Right lobe of liver (tissue), 6 donors: ENCODE data around the gene FKBP5. TPM values are rescaled to one million over a fixed set of nuclear protein-coding genes. Genes with fewer than 3 reads are reported as not detected.

ENCODE experiments used
- ATAC-seq, 4 donors: fragments of 200-7000 bp; cut with Tn5 transposase; one replicate each; pipeline ENCODE4 v1.9.1; 2020; ENCODE audit warnings: mild to moderate bottlenecking in 4 of 4, moderate library complexity in 4 of 4
- DNase-seq, 3 donors: peaks; one replicate each; pipeline ENCODE4 v3.0.0-alpha.2; 2020
- H3K27ac ChIP-seq, 3 donors: fragments of 200-600 bp; one replicate each; pipeline ENCODE4 v1.8.0; 2022
- H3K27me3 ChIP-seq, 2 donors: fragments of 200-600 bp; one replicate each; pipeline ENCODE4 v1.8.0; 2022
- H3K36me3 ChIP-seq, 4 donors: fragments of 200-600 bp; sonication (generic) in 1 of 4; one replicate each; pipeline versions ENCODE4 v1.5.1 to v1.8.0; 2017 to 2022; ENCODE audit warnings: control low read depth in 1 of 4
- H3K4me1 ChIP-seq, 4 donors: fragments of 200-600 bp; sonication (generic) in 1 of 4; one replicate each; pipeline versions ENCODE4 v1.5.1 to v1.8.0; 2017 to 2022; ENCODE audit warnings: control low read depth in 1 of 4
- H3K4me3 ChIP-seq, 3 donors: fragments of 200-600 bp; one replicate each; pipeline ENCODE4 v1.8.0; 2022
- H3K9me3 ChIP-seq, 4 donors: fragments of 200-600 bp; sonication (generic) in 1 of 4; one replicate each; pipeline versions ENCODE4 v1.5.1 to v1.8.0; 2017 to 2022; ENCODE audit warnings: control low read depth in 1 of 4
- CTCF ChIP-seq, 4 donors: fragments of 200-600 bp in 3 of 4; fragments of 450-650 bp in 1 of 4; IDR thresholded peaks; one replicate each; pipeline versions ENCODE4 v1.5.1 to v1.8.0; 2016 to 2022; ENCODE audit warnings: antibody characterized with exemption in 4 of 4, mild to moderate bottlenecking in 2 of 4
- POLR2A ChIP-seq: fragments of 450-650 bp; IDR thresholded peaks from one replicate; pipeline ENCODE4 v1.6.1; 2017; ENCODE audit warnings: antibody characterized with exemption, mild to moderate bottlenecking
- WGBS: methylation state at CpG from one replicate; pipeline ENCODE4 v1.1.6; 2018; ENCODE audit warnings: low coverage, low lambda C conversion rate; ENCODE audit not compliant: insufficient coverage; ENCODE audit errors: missing lambda C conversion rate; 5-methylcytosine and 5-hydroxymethylcytosine counted together
- intact Hi-C, 2 donors: fragments of 100-400 bp; cut with DNase I; formaldehyde crosslinking; loops; one replicate each; pipeline versions ENCODE4 v1.11.2 to v1.14.1; 2022
- total RNA-seq, 6 experiments: library from RNA; depleted of rRNA in 2 of 6; stranded (reverse); fragments of >200 nt in 2 of 6; fragmentation: NEBNext Ultra II Directional in 3 of 6; extraction: Animal tissue kit (Norgen Biotek cat#: 25700) in 3 of 6; gene quantifications; one replicate each; pipeline versions ENCODE4 v1.1.0 to v1.2.4, GENCODE V29; 2016 to 2023
- donor health status: DM: no; HTN: yes; CAD: no.
- donor health status: DM: no; HTN: no; CAD: no.
- donor health status: DM: no; HTN: no; CAD: no.
- donor health status: DM: no; HTN: yes; CAD: no.
- donor health status: DM: no; HTN: yes; CAD: no.

The FKBP5 gene
- total RNA-seq, 6 experiments from 2014 or later, result 36.1 to 387 (median 111) TPM

GRCh38 chr6:35550437-35550836 is 138.3 kb downstream of the FKBP5 start:
- Histone ChIP-seq H3K4me1 (no peaks in the 10 kb centered on the region), H3K4me3 (no peak overlapping the region), H3K9me3 (no peaks in the 10 kb centered on the region), H3K36me3 (no peaks in the 10 kb centered on the region), H3K27me3 (no peaks in the 10 kb centered on the region), H3K27ac (no peak overlapping the region)
- ATAC-seq (no peak), DNase-seq (no peak)
- intact Hi-C loops, result no loop called here
- TF ChIP-seq CTCF (IDR thresholded peaks at IDR 0.05) (no peak), POLR2A (no peak)
- 27% methylated on average over 1 of the region's 1 CpG for WGBS

- 55% methylated on average over 6 of the region's 6 CpGs for WGBS
- no peaks in the 10 kb centered on the region for H3K27me3 ChIP-seq
Observed at GRCh38 chr6:35547676-35548075, 141.0 kb downstream of the FKBP5 start.

GRCh38 chr6:35544769-35545361 is 143.8 kb downstream of the FKBP5 start:
- TF ChIP-seq CTCF (IDR thresholded peaks at IDR 0.05) (no peak), POLR2A (no peak)
- peak in 1 of 3 donors; percentile 35 for DNase-seq
- Histone ChIP-seq H3K27ac (no peak overlapping the region), H3K4me3 (no peak overlapping the region), H3K36me3 (no peaks in the 10 kb centered on the region), H3K27me3 (no peaks in the 10 kb centered on the region), H3K4me1 (no peaks in the 10 kb centered on the region), H3K9me3 (no peaks in the 10 kb centered on the region)
- ATAC-seq, result no peak
- intact Hi-C loops, result no loop called here
- 33% methylated on average over 9 of the region's 13 CpGs for WGBS

More at GRCh38 chr6:35547676-35548075, 141.0 kb downstream of the FKBP5 start:
- DNase-seq (no peak), ATAC-seq (no peak)
- Histone ChIP-seq H3K9me3 (no peaks in the 10 kb centered on the region), H3K4me1 (no peaks in the 10 kb centered on the region), H3K4me3 (no peak overlapping the region), H3K27ac (no peak overlapping the region), H3K36me3 (no peaks in the 10 kb centered on the region)
- intact Hi-C loops, result no loop called here
- TF ChIP-seq POLR2A (no peak), CTCF (IDR thresholded peaks at IDR 0.05) (no peak)

- 68% methylated on average over 15 of the region's 16 CpGs for WGBS
- no peaks in the 10 kb centered on the region for H3K36me3 ChIP-seq
- H3K4me1 ChIP-seq, result no peaks in the 10 kb centered on the region
- no peak overlapping the region for H3K4me3 ChIP-seq
- intact Hi-C loops, result no loop called here
- no peaks in the 10 kb centered on the region for H3K27me3 ChIP-seq
- no peak for ATAC-seq
- H3K27ac ChIP-seq, result no peak overlapping the region
- TF ChIP-seq CTCF (IDR thresholded peaks at IDR 0.05) (no peak), POLR2A (no peak)
- DNase-seq, result peak in 1 of 3 donors; percentile 13
- no peaks in the 10 kb centered on the region for H3K9me3 ChIP-seq
Observed at GRCh38 chr6:35543459-35544193, 145.1 kb downstream of the FKBP5 start.
